ENCODE results near the gene TKFC.

DNA sequence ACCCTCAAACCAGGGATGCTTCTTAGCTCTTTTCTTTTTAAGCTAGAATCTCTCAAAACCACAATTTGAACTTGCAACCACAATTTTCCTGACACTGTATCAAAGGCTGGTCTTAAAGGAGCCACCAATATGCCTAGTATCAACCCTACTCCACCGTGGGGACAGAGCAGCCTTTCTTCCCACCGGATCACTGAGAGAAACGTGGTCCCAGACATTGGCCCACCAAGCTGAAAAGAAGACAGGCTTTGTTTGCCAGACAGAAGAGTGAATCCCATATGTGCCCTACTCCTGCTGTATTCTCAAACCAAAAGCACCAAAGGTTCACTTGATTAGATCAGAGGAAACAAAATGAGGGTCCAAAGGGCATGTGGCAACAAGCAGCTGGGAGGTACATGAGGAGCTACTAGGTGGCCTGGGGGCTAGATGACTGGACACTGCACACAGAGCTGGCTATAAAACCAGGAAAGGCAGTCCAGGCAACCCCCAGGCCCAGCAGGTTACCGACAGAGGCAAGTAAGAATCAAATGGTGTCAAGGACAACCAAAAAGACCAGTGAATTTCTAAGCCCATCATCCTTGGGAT is 34.3 kb upstream of the TKFC start:
- TF ChIP-seq, protein P1, sequence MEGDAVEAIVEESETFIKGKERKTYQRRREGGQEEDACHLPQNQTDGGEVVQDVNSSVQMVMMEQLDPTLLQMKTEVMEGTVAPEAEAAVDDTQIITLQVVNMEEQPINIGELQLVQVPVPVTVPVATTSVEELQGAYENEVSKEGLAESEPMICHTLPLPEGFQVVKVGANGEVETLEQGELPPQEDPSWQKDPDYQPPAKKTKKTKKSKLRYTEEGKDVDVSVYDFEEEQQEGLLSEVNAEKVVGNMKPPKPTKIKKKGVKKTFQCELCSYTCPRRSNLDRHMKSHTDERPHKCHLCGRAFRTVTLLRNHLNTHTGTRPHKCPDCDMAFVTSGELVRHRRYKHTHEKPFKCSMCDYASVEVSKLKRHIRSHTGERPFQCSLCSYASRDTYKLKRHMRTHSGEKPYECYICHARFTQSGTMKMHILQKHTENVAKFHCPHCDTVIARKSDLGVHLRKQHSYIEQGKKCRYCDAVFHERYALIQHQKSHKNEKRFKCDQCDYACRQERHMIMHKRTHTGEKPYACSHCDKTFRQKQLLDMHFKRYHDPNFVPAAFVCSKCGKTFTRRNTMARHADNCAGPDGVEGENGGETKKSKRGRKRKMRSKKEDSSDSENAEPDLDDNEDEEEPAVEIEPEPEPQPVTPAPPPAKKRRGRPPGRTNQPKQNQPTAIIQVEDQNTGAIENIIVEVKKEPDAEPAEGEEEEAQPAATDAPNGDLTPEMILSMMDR (IDR thresholded peaks at IDR 0.05): no peak
- TF ChIP-seq POLR2A (IDR thresholded peaks at IDR 0.05): no peak

All from adrenal gland (tissue), 5 donors.